GM10248 (cell line): Measurements from ENCODE around the gene REEP3.

Experiments used
- CTCF ChIA-PET: fragments of 300-600 bp; sonication (Branson Sonifier 250); formaldehyde crosslinking; extraction: SDS; loops from one replicate; lab custom pipeline; 2021; ENCODE audit warnings: antibody characterized with exemption; lab: Yijun Ruan, JAX
- POLR2A ChIA-PET: fragments of 350-650 bp; sonication (Branson Sonifier 250); formaldehyde crosslinking; extraction: SDS; loops from one replicate; lab custom pipeline; 2020; ENCODE audit warnings: antibody characterized with exemption; lab: Yijun Ruan, JAX
- DNase-seq: peaks from one replicate; pipeline ENCODE4 v3.0.0; 2012; ENCODE audit errors: extremely low spot score
- TF ChIP-seq, protein P1 (sequence below): IDR thresholded peaks from 2 replicates; pipeline ENCODE4 v1.5.1; 2012; ENCODE audit warnings: mild to moderate bottlenecking, low read depth; ENCODE audit errors: extremely low read depth, missing control alignments, control extremely low read depth

The REEP3 gene

GRCh38 chr10:63528084-63528744 lies 7.0 kb downstream of the REEP3 start:
- ChIA-PET POLR2A (interaction anchor here (0.5 to 0.7 kb wide), 2 partner anchors 309 to 336 kb away, joined by 4 to 7 read pairs; no protein-coding TSS in a partner anchor), CTCF (interaction anchor here (0.9 to 5.4 kb wide), 9 partner anchors 10 to 169 kb away, joined by 3 to 20 read pairs (median 3); no protein-coding TSS in a partner anchor)
- DNase-seq, result no peak
- TF ChIP-seq, protein P1, sequence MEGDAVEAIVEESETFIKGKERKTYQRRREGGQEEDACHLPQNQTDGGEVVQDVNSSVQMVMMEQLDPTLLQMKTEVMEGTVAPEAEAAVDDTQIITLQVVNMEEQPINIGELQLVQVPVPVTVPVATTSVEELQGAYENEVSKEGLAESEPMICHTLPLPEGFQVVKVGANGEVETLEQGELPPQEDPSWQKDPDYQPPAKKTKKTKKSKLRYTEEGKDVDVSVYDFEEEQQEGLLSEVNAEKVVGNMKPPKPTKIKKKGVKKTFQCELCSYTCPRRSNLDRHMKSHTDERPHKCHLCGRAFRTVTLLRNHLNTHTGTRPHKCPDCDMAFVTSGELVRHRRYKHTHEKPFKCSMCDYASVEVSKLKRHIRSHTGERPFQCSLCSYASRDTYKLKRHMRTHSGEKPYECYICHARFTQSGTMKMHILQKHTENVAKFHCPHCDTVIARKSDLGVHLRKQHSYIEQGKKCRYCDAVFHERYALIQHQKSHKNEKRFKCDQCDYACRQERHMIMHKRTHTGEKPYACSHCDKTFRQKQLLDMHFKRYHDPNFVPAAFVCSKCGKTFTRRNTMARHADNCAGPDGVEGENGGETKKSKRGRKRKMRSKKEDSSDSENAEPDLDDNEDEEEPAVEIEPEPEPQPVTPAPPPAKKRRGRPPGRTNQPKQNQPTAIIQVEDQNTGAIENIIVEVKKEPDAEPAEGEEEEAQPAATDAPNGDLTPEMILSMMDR, result no peak

- DNase-seq, result no peak
- TF ChIP-seq, protein P1, result no peak
- ChIA-PET CTCF (interaction anchor here (1.6 to 5.4 kb wide), 3 partner anchors 8 to 189 kb away, joined by 4 to 20 read pairs (median 5); no protein-coding TSS in a partner anchor), POLR2A (no interaction called here)
These were observed 9.2 kb downstream of the REEP3 start for GRCh38 chr10:63530409-63530808.

DNA sequence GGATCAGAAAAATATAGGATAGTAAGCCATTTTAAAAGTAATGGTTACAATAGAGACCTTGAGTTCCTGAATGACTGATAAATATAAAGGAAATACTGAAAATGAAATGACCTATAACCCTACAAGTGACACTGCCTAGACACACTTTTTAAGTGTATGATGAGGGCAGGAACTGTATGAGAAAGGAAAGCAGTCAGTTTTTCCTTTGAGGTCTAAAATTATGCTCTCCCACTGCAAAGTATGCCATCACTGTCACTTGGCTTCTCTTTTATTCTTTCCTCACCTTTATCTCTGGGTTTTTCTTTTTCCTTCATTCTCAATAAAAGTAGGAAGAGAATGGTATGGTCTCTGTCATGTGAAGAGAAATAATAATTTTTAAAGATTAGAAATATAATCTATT lies 13.5 kb downstream of the REEP3 start:
- no peak for DNase-seq
- TF ChIP-seq, protein P1, result no peak
- CTCF ChIA-PET, result no interaction called here
- POLR2A ChIA-PET, result no interaction called here

DNA sequence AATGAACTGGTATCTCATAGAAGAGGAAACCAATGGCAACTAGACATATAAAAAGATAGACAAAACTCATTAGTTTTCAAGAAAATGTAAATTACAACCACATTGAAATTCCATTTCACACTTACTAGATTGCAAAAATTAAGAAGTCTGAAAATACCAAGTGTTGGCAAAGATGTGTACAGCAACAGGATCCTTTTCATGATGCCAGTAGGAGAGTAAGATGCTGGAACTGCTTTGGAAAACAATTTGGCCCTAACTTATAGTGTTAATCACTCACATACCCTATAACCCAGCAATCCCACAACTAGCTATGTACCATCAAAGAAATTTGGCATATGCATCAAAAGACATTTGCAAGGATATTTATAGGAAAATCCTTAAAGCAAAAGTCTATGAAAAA lies 15.5 kb downstream of the REEP3 start:
- DNase-seq, result no peak
- ChIA-PET POLR2A (no interaction called here), CTCF (interaction anchor here (1.4 to 4.5 kb wide), 3 partner anchors 12 to 115 kb away, joined by 3 to 24 read pairs (median 3); no protein-coding TSS in a partner anchor)
- TF ChIP-seq, protein P1, result no peak

GRCh38 chr10:63537536-63537935 lies 16.3 kb downstream of the REEP3 start:
- TF ChIP-seq, protein P1, result no peak
- ChIA-PET CTCF (interaction anchor here (0.9 to 4.5 kb wide), 4 partner anchors 11 to 114 kb away, joined by 3 to 24 read pairs (median 4); no protein-coding TSS in a partner anchor), POLR2A (no interaction called here)
- DNase-seq, result no peak

GRCh38 chr10:63539377-63539776 lies 18.2 kb downstream of the REEP3 start:
- CTCF ChIA-PET, result interaction anchor here (0.6 to 4.5 kb wide), 5 partner anchors 9 to 181 kb away, joined by 3 to 24 read pairs (median 10); no protein-coding TSS in a partner anchor
- DNase-seq, result no peak
- POLR2A ChIA-PET, result no interaction called here
- TF ChIP-seq, protein P1, result no peak
